ENCODE results near the gene LRRIQ1. TPM values are rescaled to one million over a fixed set of nuclear protein-coding genes. Genes with fewer than 3 reads are reported as not detected.
A peak's percentile ranks its signal among the peaks of the same experiment; 100 is the strongest.

Gene LRRIQ1
- polyA plus RNA-seq, 4 donors, result 28.4 to 49.5 (median 43.1) TPM

- DNase-seq (ENCODE audit: low read depth in 4 of 4, low spot score in 3 of 4), result no peak
Observed at GRCh38 chr12:85278598-85279448, 242.7 kb downstream of the LRRIQ1 start.

GRCh38 chr12:85279449-85280164, 243.5 kb downstream of the LRRIQ1 start:
- DNase-seq (ENCODE audit: low read depth in 4 of 4, low spot score in 3 of 4), result no peak

- DNase-seq (ENCODE audit: low read depth in 4 of 4, low spot score in 3 of 4), result peak in 3 of 4 donors; percentile 60 to 67 (median 65)
Observed at GRCh38 chr12:85280165-85280983, 244.2 kb downstream of the LRRIQ1 start, which contains the start of gene ALX1. TSS of gene ALX1 (plus strand) at chr12:85280220. CDS start at chr12:85280262, 42 bp downstream.

- no peak for DNase-seq (ENCODE audit: low read depth in 4 of 4, low spot score in 3 of 4)
Observed at GRCh38 chr12:85280984-85281630, 245.0 kb downstream of the LRRIQ1 start.

- no peak for DNase-seq (ENCODE audit: low read depth in 4 of 4, low spot score in 3 of 4)
Observed at GRCh38 chr12:85281636-85282312, 245.6 kb downstream of the LRRIQ1 start.

- DNase-seq (ENCODE audit: low read depth in 4 of 4, low spot score in 3 of 4), result no peak
Observed at GRCh38 chr12:85283560-85283959, 247.4 kb downstream of the LRRIQ1 start.

Other genes with a start within 250 kb of the LRRIQ1 start
- gene SLC6A15, start 123.6 kb upstream of the LRRIQ1 start, polyA plus RNA-seq (ENCODE audit: insufficient read length in 4 of 4), result 1 to 10 TPM in 1 of 4 donors, under 1 TPM in 3; 0.38 to 1.2 (median 0.75) TPM
- gene TSPAN19, start 74 bp upstream of the LRRIQ1 start, polyA plus RNA-seq (ENCODE audit: insufficient read length in 4 of 4), result 1 to 10 TPM in 1 of 4 donors, under 1 TPM in 3; 0.46 to 1.2 (median 0.70) TPM
- gene ALX1, start 243.9 kb downstream of the LRRIQ1 start, polyA plus RNA-seq (ENCODE audit: insufficient read length in 4 of 4), result 10 to 100 TPM; 23.3 to 54.4 (median 41.5) TPM

All from right renal pelvis (tissue), 4 donors.